Omental fat pad (tissue), 4 donors: ENCODE data around the gene CABLES2. TPM values are rescaled to one million over a fixed set of nuclear protein-coding genes. Genes with fewer than 3 reads are reported as not detected.

Experiments
- ATAC-seq: fragments of 150-250 bp; one replicate; pipeline ENCODE4 v1.9.1; 2016; ENCODE audit warnings: mild to moderate bottlenecking, moderate library complexity; ENCODE audit not compliant: low FRiP score
- DNase-seq: peaks from one replicate; pipeline ENCODE4 v3.0.0-alpha.2; 2019; ENCODE audit warnings: low spot score
- total RNA-seq, 4 donors: library from RNA; depleted of rRNA; stranded (reverse); fragments of >200 nt; gene quantifications; one replicate each; pipeline ENCODE4 v1.1.0, GENCODE V29; 2016
- TF ChIP-seq, protein P1 (sequence below), 3 donors: fragments of 450-650 bp; IDR thresholded peaks; one replicate each; pipeline ENCODE4 v1.5.1; 2016 to 2017; ENCODE audit warnings: antibody characterized with exemption in 3 of 3, mild to moderate bottlenecking in 3 of 3, moderate library complexity in 2 of 3

Gene CABLES2
- total RNA-seq, 4 donors from 2014 or later = 1.5 to 2.8 (median 2.5) TPM

DNA sequence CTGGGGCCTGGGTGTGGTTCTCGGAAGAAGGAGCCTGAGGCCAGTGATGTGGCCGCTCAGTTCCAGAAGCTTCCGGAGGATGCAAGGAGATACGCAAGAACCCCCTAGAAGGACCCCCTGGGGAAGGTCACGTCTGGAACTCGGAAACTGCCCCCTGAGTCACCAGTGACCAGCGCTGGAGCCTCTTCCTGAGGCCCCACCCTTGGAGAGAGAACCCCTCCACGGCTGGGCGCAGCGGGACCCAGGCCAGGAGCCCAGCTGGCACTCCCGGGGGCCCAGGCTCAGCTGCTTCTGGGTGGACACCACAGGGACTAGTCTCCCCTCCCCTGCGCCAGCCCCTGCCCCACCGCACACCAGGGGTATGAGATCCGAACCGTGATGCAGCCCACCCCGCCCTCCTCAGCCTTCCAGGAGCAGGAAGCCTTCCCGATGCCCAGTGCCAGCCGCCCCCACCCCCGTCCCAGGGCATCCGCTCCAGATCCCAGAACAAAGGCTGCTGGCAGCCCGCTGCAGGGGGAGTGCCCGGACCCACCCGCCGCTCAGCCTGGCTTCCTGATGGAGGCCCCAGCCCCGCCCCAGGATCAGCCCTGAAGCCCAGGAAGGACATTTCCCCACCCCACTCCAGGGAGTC lies 47.5 kb downstream of the CABLES2 start:
- DNase-seq (no peak), ATAC-seq (no peak)
- TF ChIP-seq, protein P1, sequence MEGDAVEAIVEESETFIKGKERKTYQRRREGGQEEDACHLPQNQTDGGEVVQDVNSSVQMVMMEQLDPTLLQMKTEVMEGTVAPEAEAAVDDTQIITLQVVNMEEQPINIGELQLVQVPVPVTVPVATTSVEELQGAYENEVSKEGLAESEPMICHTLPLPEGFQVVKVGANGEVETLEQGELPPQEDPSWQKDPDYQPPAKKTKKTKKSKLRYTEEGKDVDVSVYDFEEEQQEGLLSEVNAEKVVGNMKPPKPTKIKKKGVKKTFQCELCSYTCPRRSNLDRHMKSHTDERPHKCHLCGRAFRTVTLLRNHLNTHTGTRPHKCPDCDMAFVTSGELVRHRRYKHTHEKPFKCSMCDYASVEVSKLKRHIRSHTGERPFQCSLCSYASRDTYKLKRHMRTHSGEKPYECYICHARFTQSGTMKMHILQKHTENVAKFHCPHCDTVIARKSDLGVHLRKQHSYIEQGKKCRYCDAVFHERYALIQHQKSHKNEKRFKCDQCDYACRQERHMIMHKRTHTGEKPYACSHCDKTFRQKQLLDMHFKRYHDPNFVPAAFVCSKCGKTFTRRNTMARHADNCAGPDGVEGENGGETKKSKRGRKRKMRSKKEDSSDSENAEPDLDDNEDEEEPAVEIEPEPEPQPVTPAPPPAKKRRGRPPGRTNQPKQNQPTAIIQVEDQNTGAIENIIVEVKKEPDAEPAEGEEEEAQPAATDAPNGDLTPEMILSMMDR (IDR thresholded peaks at IDR 0.05) = no peak

DNA sequence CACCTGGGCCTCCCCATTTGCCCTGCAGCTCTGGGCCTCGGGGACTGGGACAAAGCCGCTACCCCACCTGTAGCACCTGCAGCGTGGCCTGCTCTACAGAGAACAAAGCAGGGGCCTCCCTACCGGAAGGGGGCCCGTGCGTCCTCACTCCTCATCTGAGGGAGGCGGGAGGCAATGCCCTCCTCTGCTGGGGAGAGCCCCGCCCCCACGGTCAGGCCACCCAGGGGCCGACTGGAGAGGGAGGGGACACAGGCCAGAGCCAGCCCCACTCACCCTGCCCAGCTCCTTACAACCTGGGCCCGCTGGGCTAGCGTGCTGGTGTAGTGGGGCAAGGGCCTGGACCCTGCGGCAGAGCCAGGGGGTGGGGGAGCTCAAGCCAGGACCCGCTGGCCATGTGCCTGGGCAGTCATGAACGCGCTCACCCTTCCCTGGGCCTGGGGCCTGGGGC lies 48.0 kb downstream of the CABLES2 start:
- no peak for ATAC-seq

DNA sequence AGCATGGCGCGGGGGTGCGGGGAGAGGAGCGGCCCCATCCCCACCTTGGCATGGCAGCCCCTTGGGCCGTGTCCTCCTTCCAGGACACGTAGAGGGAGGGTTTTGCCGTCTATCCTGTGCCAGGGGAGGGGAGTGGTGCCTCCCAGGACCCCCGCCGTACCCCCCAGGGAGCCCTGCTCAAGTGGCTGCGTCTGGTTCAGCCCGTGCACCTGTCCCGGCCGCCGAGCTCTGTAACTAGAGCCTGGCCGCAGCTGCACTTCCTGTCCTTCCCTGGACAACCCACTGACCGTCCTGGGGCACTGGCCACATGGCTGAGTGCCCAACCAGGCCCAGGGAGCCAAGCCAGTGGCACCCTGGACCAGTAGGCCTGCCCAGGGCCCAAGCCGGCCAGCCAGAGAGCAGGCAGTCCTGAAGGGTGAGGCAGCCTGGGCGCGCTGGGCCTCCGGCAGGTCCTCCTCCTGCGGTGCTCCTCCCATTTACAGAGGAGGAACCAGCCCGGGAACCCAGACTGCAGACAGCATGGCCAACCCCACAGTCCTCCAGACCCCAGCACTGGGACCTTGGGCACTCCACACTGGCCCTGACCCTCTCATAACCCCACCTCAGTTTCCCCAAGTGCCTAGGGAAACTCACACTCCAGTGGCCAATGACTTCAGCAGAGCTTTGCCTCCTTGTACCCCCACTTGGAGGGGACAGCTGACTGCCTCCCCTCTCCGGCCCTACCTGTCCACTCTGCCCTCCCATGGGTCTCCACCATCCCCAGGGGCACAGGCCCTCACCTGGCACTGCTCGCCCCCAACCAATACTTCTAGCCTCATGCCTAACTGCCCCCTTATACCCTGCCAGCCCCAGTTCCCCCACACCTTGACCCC lies 48.7 kb downstream of the CABLES2 start:
- no peak for ATAC-seq

More for the DNA sequence above, 48.0 kb downstream of the CABLES2 start:
- no peak for DNase-seq
- TF ChIP-seq, protein P1 (IDR thresholded peaks at IDR 0.05) = no peak

DNA sequence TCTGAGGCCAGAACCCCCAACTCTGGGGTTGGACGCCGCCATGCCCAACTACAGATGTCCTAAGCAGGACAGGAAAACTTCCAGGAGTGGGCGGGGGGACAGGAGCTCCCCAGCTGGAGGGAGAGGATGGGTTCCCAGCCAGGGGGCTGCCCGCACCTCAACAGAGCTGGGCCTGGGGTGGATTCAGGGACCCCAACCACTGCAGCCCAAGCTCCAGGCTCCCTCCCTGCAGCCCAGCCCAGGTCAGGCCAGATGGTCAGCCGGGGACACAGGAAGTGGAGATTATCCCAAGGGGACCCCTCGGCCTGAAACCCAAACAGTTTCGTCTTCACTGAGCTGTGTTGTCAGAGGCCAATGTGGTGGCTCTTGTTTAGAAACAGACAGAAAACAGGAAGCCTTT lies 49.4 kb downstream of the CABLES2 start:
- no peak for DNase-seq
- ATAC-seq = no peak
- TF ChIP-seq, protein P1 (IDR thresholded peaks at IDR 0.05) = no peak

More for the DNA sequence above, 48.7 kb downstream of the CABLES2 start:
- DNase-seq = no peak
- TF ChIP-seq, protein P1 (IDR thresholded peaks at IDR 0.05) = no peak

DNA sequence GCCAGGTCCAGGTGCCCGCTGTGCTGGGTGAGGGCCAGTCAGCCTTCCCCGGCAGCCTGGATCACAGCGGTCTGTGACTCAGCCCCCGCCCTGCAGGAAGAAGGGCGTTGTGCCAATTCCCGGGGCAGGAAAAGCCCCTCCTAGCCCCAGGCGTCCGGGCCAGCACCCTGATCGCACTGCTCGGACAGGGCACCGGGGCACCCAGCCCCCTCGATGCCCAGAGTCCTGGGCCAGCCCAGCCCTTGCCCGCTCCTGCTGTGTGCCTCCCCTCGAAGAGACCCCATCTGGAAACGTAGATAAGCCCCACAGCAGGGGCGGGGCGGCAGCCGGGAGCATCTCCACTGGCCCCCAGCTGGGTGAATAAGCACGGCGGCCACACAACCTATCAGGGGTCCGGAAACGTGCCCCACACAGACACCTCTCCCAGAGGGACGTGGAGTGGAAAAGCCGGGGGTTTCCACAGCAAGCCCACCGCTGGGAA lies 49.9 kb downstream of the CABLES2 start:
- TF ChIP-seq, protein P1 (IDR thresholded peaks at IDR 0.05) = no peak
- DNase-seq = no peak
- ATAC-seq = peak; percentile 45

DNA sequence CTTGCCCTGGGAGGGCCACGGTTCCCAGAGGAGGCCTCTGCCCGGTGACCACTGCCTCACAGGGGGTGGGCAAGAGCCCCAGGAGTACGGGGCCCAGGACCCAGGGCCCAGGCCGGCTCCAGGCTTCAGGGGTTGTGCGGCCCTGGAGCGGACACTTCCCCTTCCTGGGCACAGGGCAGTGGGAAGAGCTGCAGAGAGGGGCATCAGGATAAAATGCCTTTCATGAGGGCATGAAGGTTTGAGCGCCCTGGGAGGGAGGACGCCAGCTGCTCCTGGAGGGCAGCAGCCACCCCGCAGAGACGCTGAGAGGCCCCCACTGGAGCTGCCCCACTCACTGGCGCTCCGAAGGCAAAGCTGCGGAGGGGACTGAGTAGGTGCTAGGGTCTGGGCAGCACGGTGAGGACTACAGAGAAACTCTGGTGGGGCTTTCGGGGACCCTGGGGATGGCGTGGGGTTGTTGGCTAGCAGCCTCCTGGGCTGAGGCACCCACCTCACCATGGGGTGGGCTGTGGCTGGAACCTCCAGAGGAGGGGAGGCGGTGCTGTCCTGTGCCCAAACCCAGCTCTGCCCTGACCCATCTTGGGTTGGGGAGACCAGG lies 50.4 kb downstream of the CABLES2 start:
- DNase-seq = no peak
- no peak for ATAC-seq
- TF ChIP-seq, protein P1 (IDR thresholded peaks at IDR 0.05) = no peak
